Thymus (tissue), 11 donors: ENCODE results near the gene PRRT2. TPM values are rescaled to one million over a fixed set of nuclear protein-coding genes. Genes with fewer than 3 reads are reported as not detected.
A peak's percentile ranks its signal among the peaks of the same experiment; 100 is the strongest.

Experiments used
- DNase-seq, 9 donors: peaks; one replicate each; pipeline ENCODE4 v3.0.0-alpha.2; 2013; ENCODE audit warnings: low spot score in 9 of 9, low read depth in 6 of 9, missing footprints in 1 of 9
- H3K27ac ChIP-seq, 2 donors: one replicate each; pipeline ENCODE4 v1.5.1; 2013; ENCODE audit warnings: control low read depth in 1 of 2, low read depth in 1 of 2, low read length in 1 of 2, mild to moderate bottlenecking in 1 of 2, moderate library complexity in 1 of 2
- H3K27me3 ChIP-seq, 2 donors: one replicate each; pipeline ENCODE4 v1.5.1; 2013; ENCODE audit warnings: low read length in 1 of 2; ENCODE audit not compliant: control insufficient read depth in 2 of 2, insufficient read depth in 1 of 2
- H3K36me3 ChIP-seq, 2 donors: one replicate each; pipeline ENCODE4 v1.5.1; 2013; ENCODE audit warnings: low read length in 1 of 2, mild to moderate bottlenecking in 1 of 2, moderate library complexity in 1 of 2; ENCODE audit not compliant: control insufficient read depth in 2 of 2, insufficient read depth in 2 of 2
- H3K4me1 ChIP-seq, 2 donors: one replicate each; pipeline ENCODE4 v1.5.1; 2013; ENCODE audit warnings: low read length in 2 of 2; ENCODE audit not compliant: control insufficient read depth in 2 of 2, insufficient read depth in 2 of 2
- H3K4me3 ChIP-seq, 2 donors: one replicate each; pipeline ENCODE4 v1.5.1; 2013; ENCODE audit warnings: low read length in 2 of 2, control low read depth in 1 of 2, mild to moderate bottlenecking in 1 of 2
- H3K9me3 ChIP-seq, 2 donors: one replicate each; pipeline ENCODE4 v1.5.1; 2013; ENCODE audit warnings: low read length in 1 of 2, mild to moderate bottlenecking in 1 of 2; ENCODE audit not compliant: control insufficient read depth in 2 of 2, insufficient read depth in 1 of 2
- WGBS: extraction: QIAGEN DNeasy Blood & Tissue Kit; methylation state at CpG from one replicate; pipeline ENCODE4 v1.1.7; 2013; 5-methylcytosine and 5-hydroxymethylcytosine counted together
- polyA plus RNA-seq: library from polyadenylated mRNA; stranded (reverse); fragments of 200-250 nt; gene quantifications from one replicate; pipeline ENCODE4 v1.2.3, GENCODE V29; 2013
- total RNA-seq: library from RNA; stranded (reverse); fragments of 120-200 nt; gene quantifications from one replicate; pipeline ENCODE4 v1.2.4, GENCODE V29; 2013
- donor health status: healthy.

PRRT2 gene
- total and polyA plus RNA-seq, 2 donors = 0.85 to 1.0 TPM

DNA sequence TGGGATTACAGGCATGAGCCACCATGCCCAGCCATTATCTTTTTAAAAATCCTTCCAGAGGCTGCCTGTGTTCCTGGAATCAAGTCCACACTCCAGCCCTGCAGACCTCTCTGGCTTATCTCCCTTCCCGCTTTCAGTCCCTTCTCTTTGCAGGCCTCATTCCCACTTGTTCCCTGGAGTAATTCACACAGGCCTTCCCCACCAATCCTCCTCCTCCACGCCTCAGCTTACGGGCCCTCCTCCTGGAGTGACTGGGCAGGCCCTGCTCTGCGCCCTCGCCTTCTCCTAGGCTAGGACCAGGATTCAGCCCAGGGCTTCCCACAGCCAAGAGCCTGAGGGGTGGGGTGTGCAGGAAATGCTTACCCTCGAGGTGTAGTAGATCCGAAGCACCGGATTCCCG is 48.2 kb downstream of the PRRT2 start:
- no peak for DNase-seq
- peaks cover 27 to 33% of the 10 kb centered on the region in 2 donors for H3K36me3 ChIP-seq
- 98% methylated on average over 9 of the region's 9 CpGs for WGBS
- H3K27ac ChIP-seq = no peak overlapping the region
- H3K4me1 ChIP-seq = peaks cover 5 to 34% of the 10 kb centered on the region in 2 donors
- no peaks in the 10 kb centered on the region for H3K27me3 ChIP-seq
- H3K9me3 ChIP-seq = no peaks in the 10 kb centered on the region
- H3K4me3 ChIP-seq = no peak overlapping the region

DNA sequence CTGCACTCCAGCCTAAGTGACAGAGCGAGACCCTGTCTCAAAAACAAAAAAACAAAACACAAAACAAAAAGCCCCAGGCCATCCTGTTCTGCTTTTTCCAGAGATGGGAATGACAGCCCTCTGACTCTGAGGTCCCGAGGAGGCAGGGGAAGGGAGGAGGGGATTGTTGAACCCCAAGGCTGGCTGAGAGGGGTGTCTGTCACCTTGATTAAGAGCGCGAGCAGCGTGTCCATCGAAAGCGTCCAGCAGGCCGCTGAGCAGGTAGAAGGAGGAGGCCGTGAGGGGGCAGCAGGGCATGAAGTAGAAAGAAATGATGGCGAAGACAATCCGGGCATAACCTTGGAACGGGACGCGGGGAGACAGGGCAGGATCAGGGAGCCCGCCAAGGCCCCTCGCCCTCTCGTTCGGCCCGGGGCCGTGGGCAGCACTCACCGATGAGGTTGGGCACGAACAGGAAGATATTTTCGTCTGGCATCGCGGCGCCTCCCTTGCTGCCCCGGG is 50.4 kb downstream of the PRRT2 start:
- Histone ChIP-seq H3K36me3 (peaks cover 27 to 33% of the 10 kb centered on the region in 2 donors), H3K4me1 (peaks cover 5 to 22% of the 10 kb centered on the region in 2 donors), H3K4me3 (peak overlapping the region; percentile 89 to 92), H3K27ac (peak overlapping the region; percentile 94 to 99), H3K9me3 (no peaks in the 10 kb centered on the region), H3K27me3 (no peaks in the 10 kb centered on the region)
- WGBS = 3% methylated on average over 27 of the region's 27 CpGs
- no peak for DNase-seq

DNA sequence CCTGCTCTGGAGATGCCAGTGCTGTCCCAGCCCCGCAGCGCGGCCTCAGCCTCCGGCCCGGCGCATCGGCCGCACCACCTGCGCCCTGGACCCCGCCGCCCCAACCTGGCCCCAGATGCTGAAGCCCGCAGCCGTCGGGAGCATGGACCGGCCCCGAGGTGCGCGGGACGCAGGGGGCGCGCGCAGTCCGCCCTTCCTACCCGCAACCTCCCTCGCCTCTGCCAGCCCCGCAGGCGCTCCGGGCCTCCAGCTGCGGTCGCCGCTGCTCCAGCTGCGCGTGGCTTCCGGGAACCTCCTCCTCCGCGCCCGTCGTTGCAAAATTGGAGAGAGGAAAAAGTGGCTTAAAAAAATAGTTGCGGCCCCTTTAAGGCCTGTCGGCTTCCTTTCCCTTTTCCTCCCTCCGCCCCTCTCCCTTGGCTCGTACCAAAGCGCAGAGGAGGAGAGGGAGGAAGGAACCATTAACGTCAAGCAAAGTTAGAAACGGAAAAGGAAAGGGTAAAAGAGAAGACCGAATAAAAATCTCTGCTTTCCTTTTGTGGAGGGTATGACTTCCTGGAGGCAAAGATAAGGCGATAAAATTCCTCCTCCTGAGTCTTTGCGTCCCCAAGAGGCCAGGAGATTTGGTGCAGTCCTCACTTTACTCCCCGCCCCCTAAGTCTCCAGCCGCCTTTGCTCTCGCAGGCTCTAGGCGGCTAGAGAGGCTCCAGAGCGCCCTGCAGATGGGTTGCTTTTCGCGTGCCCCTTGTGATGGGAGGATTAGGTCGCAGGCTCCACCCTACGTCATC is 51.1 kb downstream of the PRRT2 start, which contains the start of gene CDIPT:
Gene CDIPT, minus strand, starts transcription at position 343 of the 785 bp plus-strand sequence. CDS start 369 bp downstream, outside the sequence.
- Histone ChIP-seq H3K27me3 (peaks cover 0 to 2% of the 10 kb centered on the region in 2 donors), H3K4me1 (peaks cover 5 to 22% of the 10 kb centered on the region in 2 donors), H3K27ac (peak within 1 kb of the TSS; percentile 94 to 99), H3K36me3 (peaks cover 27 to 33% of the 10 kb centered on the region in 2 donors), H3K4me3 (peak within 1 kb of the TSS; percentile 89 to 92), H3K9me3 (no peaks in the 10 kb centered on the region)
- peak; percentile 90 to 99 (median 96) for DNase-seq
- under 1% methylated on average over 57 of the region's 57 CpGs for WGBS

DNA sequence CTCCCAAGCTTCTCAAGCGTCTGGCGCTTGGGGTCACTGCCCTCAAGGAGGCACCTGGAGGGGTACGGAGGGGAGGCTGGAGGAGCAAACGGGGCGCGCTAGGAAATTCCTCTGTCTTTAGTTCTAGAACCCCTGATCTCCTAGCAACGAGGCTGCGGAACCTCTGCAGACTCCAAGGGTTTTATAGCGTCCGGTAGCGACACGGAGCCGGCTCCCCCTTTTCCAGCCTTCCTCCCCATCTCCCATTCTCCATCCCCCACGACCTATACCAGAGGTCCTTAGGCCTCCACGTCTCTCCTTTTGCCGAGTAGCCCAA is 51.6 kb downstream of the PRRT2 start:
- peaks cover 5 to 22% of the 10 kb centered on the region in 2 donors for H3K4me1 ChIP-seq
- peaks cover 0 to 2% of the 10 kb centered on the region in 2 donors for H3K27me3 ChIP-seq
- H3K4me3 ChIP-seq = no peak overlapping the region
- peaks cover 22 to 28% of the 10 kb centered on the region in 2 donors for H3K36me3 ChIP-seq
- H3K9me3 ChIP-seq = no peaks in the 10 kb centered on the region
- no peak for DNase-seq
- WGBS = 38% methylated on average over 16 of the region's 16 CpGs
- peak overlapping the region in 1 of 2 donors; percentile 99 for H3K27ac ChIP-seq

DNA sequence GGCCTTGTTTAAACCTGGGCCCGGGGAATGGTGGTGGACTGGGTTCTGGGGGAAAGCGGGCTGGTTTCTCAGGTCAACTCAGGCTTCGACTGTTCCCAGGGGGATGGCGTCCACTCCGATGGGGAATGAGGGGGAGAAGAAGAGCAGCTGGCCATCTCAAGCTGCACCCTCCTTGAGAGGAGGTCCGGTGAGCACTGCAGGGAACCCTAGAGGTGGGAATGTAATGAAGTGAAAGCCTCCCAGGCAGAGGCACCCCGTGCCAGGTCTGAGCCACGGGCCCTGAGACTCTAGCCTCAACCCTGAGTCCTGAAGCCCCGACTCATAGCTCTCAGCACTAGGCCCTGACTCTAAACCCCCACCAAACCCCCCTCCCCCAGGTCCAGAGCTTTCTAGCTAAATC is 52.2 kb downstream of the PRRT2 start:
- Histone ChIP-seq H3K27ac (no peak overlapping the region), H3K36me3 (peaks cover 16 to 22% of the 10 kb centered on the region in 2 donors), H3K4me3 (no peak overlapping the region), H3K27me3 (peaks cover 0 to 2% of the 10 kb centered on the region in 2 donors), H3K4me1 (peaks cover 5 to 22% of the 10 kb centered on the region in 2 donors), H3K9me3 (no peaks in the 10 kb centered on the region)
- 90% methylated on average over 9 of the region's 9 CpGs for WGBS
- no peak for DNase-seq

Other genes starting within 250 kb of the PRRT2 start
- gene SPN, start 148.9 kb upstream of the PRRT2 start, total RNA-seq = 48.7 TPM
- gene SPN, start 148.9 kb upstream of the PRRT2 start, polyA plus RNA-seq = 49.3 TPM
- gene QPRT, start 133.0 kb upstream of the PRRT2 start, total RNA-seq = 16.9 TPM
- gene QPRT, start 133.0 kb upstream of the PRRT2 start, polyA plus RNA-seq = 8.6 TPM
- gene C16orf54, start 66.2 kb upstream of the PRRT2 start, total RNA-seq = 16.7 TPM
- 19.0 TPM for gene C16orf54, start 66.2 kb upstream of the PRRT2 start, polyA plus RNA-seq
- gene ZG16, start 33.9 kb upstream of the PRRT2 start, total RNA-seq = 0.09 TPM
- gene ZG16, start 33.9 kb upstream of the PRRT2 start, polyA plus RNA-seq = 0.27 TPM
- 105 TPM for gene KIF22, start 21.4 kb upstream of the PRRT2 start, total RNA-seq
- 82.5 TPM for gene KIF22, start 21.4 kb upstream of the PRRT2 start, polyA plus RNA-seq
- gene MAZ, start 5.7 kb upstream of the PRRT2 start, total RNA-seq = 192 TPM
- 178 TPM for gene MAZ, start 5.7 kb upstream of the PRRT2 start, polyA plus RNA-seq
- 44.4 TPM for gene PAGR1, start 4.0 kb downstream of the PRRT2 start, total RNA-seq
- 36.0 TPM for gene PAGR1, start 4.0 kb downstream of the PRRT2 start, polyA plus RNA-seq
- gene MVP, start 8.3 kb downstream of the PRRT2 start, total RNA-seq = 49.0 TPM
- gene MVP, start 8.3 kb downstream of the PRRT2 start, polyA plus RNA-seq = 165 TPM
- 44.1 TPM for gene CDIPT, start 51.0 kb downstream of the PRRT2 start, total RNA-seq
- gene CDIPT, start 51.0 kb downstream of the PRRT2 start, polyA plus RNA-seq = 73.3 TPM
- 0.66 TPM for gene SEZ6L2, start 87.4 kb downstream of the PRRT2 start, total RNA-seq
- gene SEZ6L2, start 87.4 kb downstream of the PRRT2 start, polyA plus RNA-seq = 0.98 TPM
- gene ASPHD1, start 88.3 kb downstream of the PRRT2 start, total RNA-seq = 0.09 TPM
- gene ASPHD1, start 88.3 kb downstream of the PRRT2 start, polyA plus RNA-seq = 0.46 TPM
- 4.4 TPM for gene KCTD13, start 114.0 kb downstream of the PRRT2 start, total RNA-seq
- gene KCTD13, start 114.0 kb downstream of the PRRT2 start, polyA plus RNA-seq = 16.9 TPM
- gene TMEM219, start 149.9 kb downstream of the PRRT2 start, total RNA-seq = 61.4 TPM
- 155 TPM for gene TMEM219, start 149.9 kb downstream of the PRRT2 start, polyA plus RNA-seq
- 18.5 TPM for gene TAOK2, start 161.7 kb downstream of the PRRT2 start, total RNA-seq
- 28.7 TPM for gene TAOK2, start 161.7 kb downstream of the PRRT2 start, polyA plus RNA-seq
- gene HIRIP3, start 183.4 kb downstream of the PRRT2 start, total RNA-seq = 19.9 TPM
- gene HIRIP3, start 183.4 kb downstream of the PRRT2 start, polyA plus RNA-seq = 14.8 TPM
- 48.1 TPM for gene INO80E, start 184.0 kb downstream of the PRRT2 start, total RNA-seq
- gene INO80E, start 184.0 kb downstream of the PRRT2 start, polyA plus RNA-seq = 84.5 TPM
- gene DOC2A, start 198.8 kb downstream of the PRRT2 start, total RNA-seq = 0.24 TPM
- 1.3 TPM for gene DOC2A, start 198.8 kb downstream of the PRRT2 start, polyA plus RNA-seq
- gene C16orf92, start 211.0 kb downstream of the PRRT2 start, total RNA-seq = not detected
- gene C16orf92, start 211.0 kb downstream of the PRRT2 start, polyA plus RNA-seq = not detected
- 0.24 TPM for gene TLCD3B, start 219.1 kb downstream of the PRRT2 start, total RNA-seq
- 0.68 TPM for gene TLCD3B, start 219.1 kb downstream of the PRRT2 start, polyA plus RNA-seq